ENCODE results near the gene CACNA1I.

CACNA1I gene

GRCh38 chr22:39669432-39669831, 98.9 kb downstream of the CACNA1I start:
- no peak for DNase-seq (ENCODE audit: low spot score)

- no peak for DNase-seq (ENCODE audit: low spot score)
These were observed 101.4 kb downstream of the CACNA1I start for GRCh38 chr22:39671936-39672335.

GRCh38 chr22:39674536-39674935, 104.0 kb downstream of the CACNA1I start:
- peak; percentile 40 for DNase-seq (ENCODE audit: low spot score)

GRCh38 chr22:39675947-39676346, 105.4 kb downstream of the CACNA1I start:
- DNase-seq (ENCODE audit: low spot score): no peak

- no peak for DNase-seq (ENCODE audit: low spot score)
These were observed 107.4 kb downstream of the CACNA1I start for GRCh38 chr22:39677967-39678366.

GRCh38 chr22:39678862-39679490, 108.4 kb downstream of the CACNA1I start:
- DNase-seq (ENCODE audit: low spot score): no peak

- DNase-seq (ENCODE audit: low spot score): no peak
These were observed 109.1 kb downstream of the CACNA1I start for GRCh38 chr22:39679652-39680051.

GRCh38 chr22:39680486-39680885, 109.9 kb downstream of the CACNA1I start:
- no peak for DNase-seq (ENCODE audit: low spot score)

- no peak for DNase-seq (ENCODE audit: low spot score)
These were observed 110.7 kb downstream of the CACNA1I start for GRCh38 chr22:39681038-39681861.

- no peak for DNase-seq (ENCODE audit: low spot score)
These were observed 112.4 kb downstream of the CACNA1I start for GRCh38 chr22:39682994-39683393.

GRCh38 chr22:39683639-39684038, 113.1 kb downstream of the CACNA1I start:
- DNase-seq (ENCODE audit: low spot score): no peak

- no peak for DNase-seq (ENCODE audit: low spot score)
These were observed 114.2 kb downstream of the CACNA1I start for GRCh38 chr22:39684702-39685281.

GRCh38 chr22:39685336-39686177, 115.0 kb downstream of the CACNA1I start:
- DNase-seq (ENCODE audit: low spot score): no peak

- no peak for DNase-seq (ENCODE audit: low spot score)
These were observed 115.6 kb downstream of the CACNA1I start for GRCh38 chr22:39686178-39686620.

- no peak for DNase-seq (ENCODE audit: low spot score)
These were observed 116.4 kb downstream of the CACNA1I start for GRCh38 chr22:39686776-39687525.

- no peak for DNase-seq (ENCODE audit: low spot score)
These were observed 117.7 kb downstream of the CACNA1I start for GRCh38 chr22:39688186-39688785.

- DNase-seq (ENCODE audit: low spot score): no peak
These were observed 118.9 kb downstream of the CACNA1I start for GRCh38 chr22:39689421-39689820.

- DNase-seq (ENCODE audit: low spot score): no peak
These were observed 120.5 kb downstream of the CACNA1I start for GRCh38 chr22:39690881-39691605.

- DNase-seq (ENCODE audit: low spot score): no peak
These were observed 123.5 kb downstream of the CACNA1I start for GRCh38 chr22:39693943-39694500.

All from kidney tubule cell (primary cell).